Astrocyte (in vitro differentiated cells and primary cell): ENCODE measurements around the gene ERLIN1. TPM values are rescaled to one million over a fixed set of nuclear protein-coding genes. Genes with fewer than 3 reads are reported as not detected.

Source experiments
- DNase-seq: peaks from one replicate; pipeline ENCODE4 v3.0.0-alpha.2; 2010; ENCODE audit warnings: low read depth
- FAIRE-seq: peaks from 2 replicates; lab custom pipeline; 2011; peaks lifted over from hg19 to GRCh38; lab: Jason Lieb, UNC
- H2AFZ ChIP-seq: 2 replicates; pipeline ENCODE4 v1.6.0; 2012; ENCODE audit warnings: low read depth, low read length, inconsistent platforms
- H3K27ac ChIP-seq: 2 replicates; pipeline ENCODE4 v1.5.1; 2011; ENCODE audit warnings: low read depth, low read length, inconsistent platforms
- H3K27me3 ChIP-seq: 2 replicates; pipeline ENCODE4 v1.6.0; 2011; ENCODE audit warnings: low read length, inconsistent platforms; ENCODE audit not compliant: insufficient read depth
- H3K36me3 ChIP-seq: 2 replicates; pipeline ENCODE4 v1.5.1; 2011; ENCODE audit warnings: low read length, inconsistent platforms; ENCODE audit not compliant: insufficient read depth
- H3K4me1 ChIP-seq: 2 replicates; pipeline ENCODE4 v1.5.1; 2011; ENCODE audit warnings: low read length, inconsistent platforms; ENCODE audit not compliant: insufficient read depth
- H3K4me2 ChIP-seq: 2 replicates; pipeline ENCODE4 v1.6.0; 2012; ENCODE audit warnings: low read length, inconsistent platforms
- H3K4me3 ChIP-seq: 2 replicates; pipeline ENCODE4 v1.5.1; 2011; ENCODE audit warnings: low read depth, mild to moderate bottlenecking, low read length, inconsistent platforms; ENCODE audit not compliant: insufficient read depth
- H3K79me2 ChIP-seq: 2 replicates; pipeline ENCODE4 v1.6.0; 2012; ENCODE audit warnings: mild to moderate bottlenecking, low read length, inconsistent platforms; ENCODE audit not compliant: insufficient read depth
- H3K9ac ChIP-seq: 2 replicates; pipeline ENCODE4 v1.6.0; 2012; ENCODE audit warnings: mild to moderate bottlenecking, low read length, inconsistent platforms
- H3K9me3 ChIP-seq: 2 replicates; pipeline ENCODE4 v1.5.1; 2012; ENCODE audit warnings: low read depth, mild to moderate bottlenecking, low read length, inconsistent platforms; ENCODE audit not compliant: insufficient read depth
- H4K20me1 ChIP-seq: 2 replicates; pipeline ENCODE4 v1.6.0; 2012; ENCODE audit warnings: low read length, inconsistent platforms; ENCODE audit not compliant: insufficient read depth
- H3K27ac Mint-ChIP-seq: one replicate; pipeline ENCODE4 v1.8.0; 2021; ENCODE audit warnings: mild to moderate bottlenecking, mixed read lengths; ENCODE audit not compliant: unreplicated experiment
- H3K27me3 Mint-ChIP-seq: one replicate; pipeline ENCODE4 v1.8.0; 2021; ENCODE audit warnings: low read depth, mixed read lengths; ENCODE audit not compliant: unreplicated experiment
- H3K36me3 Mint-ChIP-seq: one replicate; pipeline ENCODE4 v1.8.0; 2021; ENCODE audit warnings: low read depth, mixed read lengths; ENCODE audit not compliant: unreplicated experiment
- H3K4me1 Mint-ChIP-seq: one replicate; pipeline ENCODE4 v1.8.0; 2021; ENCODE audit warnings: low read depth, mixed read lengths; ENCODE audit not compliant: unreplicated experiment
- H3K4me3 Mint-ChIP-seq: one replicate; pipeline ENCODE4 v1.8.0; 2021; ENCODE audit warnings: mild to moderate bottlenecking, moderate library complexity, mixed read lengths; ENCODE audit not compliant: unreplicated experiment
- H3K9me3 Mint-ChIP-seq: one replicate; pipeline ENCODE4 v1.8.0; 2021; ENCODE audit warnings: mild to moderate bottlenecking, mixed read lengths; ENCODE audit not compliant: unreplicated experiment
- CTCF ChIP-seq: IDR thresholded peaks from 2 replicates; pipeline ENCODE4 v1.5.1; 2011; ENCODE audit warnings: low read depth, mild to moderate bottlenecking, inconsistent platforms, low read length, moderate library complexity; ENCODE audit not compliant: insufficient read depth
- EZH2 ChIP-seq: IDR thresholded peaks from 2 replicates; pipeline ENCODE4 v1.6.1; 2012; ENCODE audit warnings: mild to moderate bottlenecking, low read length, inconsistent platforms; ENCODE audit not compliant: insufficient read depth
- total RNA-seq: library from RNA; stranded (reverse); gene quantifications from 2 replicates; pipeline ENCODE4 v1.2.1, GENCODE V29; 2021

ERLIN1 gene
- total RNA-seq, 1 donor from 2014 or later = 22.7 TPM

- no peaks in the 10 kb centered on the region for H3K36me3 ChIP-seq
Observed at GRCh38 chr10:100103581-100103980, 82.2 kb downstream of the ERLIN1 start.

GRCh38 chr10:100101192-100102076 is 84.4 kb downstream of the ERLIN1 start:
- no peak overlapping the region for H3K27ac Mint-ChIP-seq
- no peaks in the 10 kb centered on the region for H3K27me3 Mint-ChIP-seq
- DNase-seq (no peak), FAIRE-seq (no peak)
- no peak overlapping the region for H2AFZ ChIP-seq
- H3K27ac ChIP-seq = no peak overlapping the region
- no peaks in the 10 kb centered on the region for H3K27me3 ChIP-seq
- no peak overlapping the region for H3K4me2 ChIP-seq
- H3K36me3 ChIP-seq = no peaks in the 10 kb centered on the region
- H3K9ac ChIP-seq = no peak overlapping the region
- H3K9me3 ChIP-seq = no peaks in the 10 kb centered on the region
- H3K4me1 Mint-ChIP-seq = no peaks in the 10 kb centered on the region
- H3K4me3 Mint-ChIP-seq = no peak overlapping the region
- peaks cover 18% of the 10 kb centered on the region for H3K9me3 Mint-ChIP-seq
- no peaks in the 10 kb centered on the region for H3K4me1 ChIP-seq
- H3K79me2 ChIP-seq = no peaks in the 10 kb centered on the region
- peaks cover 2% of the 10 kb centered on the region for H3K36me3 Mint-ChIP-seq
- no peak for TF ChIP-seq EZH2
- TF ChIP-seq CTCF = no peak
- H4K20me1 ChIP-seq = no peaks in the 10 kb centered on the region
- no peak overlapping the region for H3K4me3 ChIP-seq

More at GRCh38 chr10:100103581-100103980, 82.2 kb downstream of the ERLIN1 start:
- Histone ChIP-seq H3K4me3 (no peak overlapping the region), H3K27ac (no peak overlapping the region), H3K27me3 (peaks cover 7% of the 10 kb centered on the region), H3K79me2 (no peaks in the 10 kb centered on the region), H4K20me1 (no peaks in the 10 kb centered on the region), H3K9me3 (no peaks in the 10 kb centered on the region), H3K9ac (no peak overlapping the region), H3K4me2 (no peak overlapping the region), H2AFZ (no peak overlapping the region), H3K4me1 (no peaks in the 10 kb centered on the region)
- H3K27me3 Mint-ChIP-seq = no peaks in the 10 kb centered on the region
- H3K4me3 Mint-ChIP-seq = no peak overlapping the region
- DNase-seq (no peak), FAIRE-seq (no peak)
- TF ChIP-seq EZH2 = no peak
- TF ChIP-seq CTCF = no peak
- peaks cover 12% of the 10 kb centered on the region for H3K9me3 Mint-ChIP-seq
- H3K27ac Mint-ChIP-seq = no peak overlapping the region
- H3K36me3 Mint-ChIP-seq = peaks cover 2% of the 10 kb centered on the region
- H3K4me1 Mint-ChIP-seq = no peaks in the 10 kb centered on the region
